Stimulated activated naive CD8-positive, alpha-beta T cell treated with anti-CD3 and anti-CD28 coated beads, Interleukin-15, amount 100 ng/mL, for 72 hours (primary cell): ENCODE data around the gene EREG.
A peak's percentile ranks its signal among the peaks of the same experiment; 100 is the strongest.
"Not testable (repeated sequence)": the region's sequence is repeated elsewhere in the genome, so short reads cannot be mapped to it uniquely, and the experiment has no call there.

Experiments
- ATAC-seq: fragments of 150-1000 bp; cut with Tn5 transposase; 2 replicates; pipeline ENCODE4 v1.10.0; 2021; ENCODE audit warnings: mild to moderate bottlenecking, moderate library complexity
- DNase-seq, 2 donors: peaks; one replicate each; pipeline ENCODE4 v3.0.0; 2021 to 2022
- H3K27ac Mint-ChIP-seq, 2 donors: one replicate each; pipeline ENCODE4 v1.8.0; 2022; ENCODE audit warnings: mild to moderate bottlenecking in 2 of 2, mixed read lengths in 2 of 2, moderate library complexity in 2 of 2
- H3K27me3 Mint-ChIP-seq: one replicate; pipeline ENCODE4 v1.8.0; 2022; ENCODE audit warnings: mixed read lengths
- H3K4me1 Mint-ChIP-seq: one replicate; pipeline ENCODE4 v1.8.0; 2022; ENCODE audit warnings: mild to moderate bottlenecking, mixed read lengths
- H3K4me3 Mint-ChIP-seq, 2 donors: one replicate each; pipeline ENCODE4 v1.8.0; 2022; ENCODE audit warnings: mild to moderate bottlenecking in 2 of 2, mixed read lengths in 2 of 2, moderate library complexity in 1 of 2
- H3K9me3 Mint-ChIP-seq, 2 donors: one replicate each; pipeline ENCODE4 v1.8.0; 2022; ENCODE audit warnings: mixed read lengths in 2 of 2

Gene EREG

DNA sequence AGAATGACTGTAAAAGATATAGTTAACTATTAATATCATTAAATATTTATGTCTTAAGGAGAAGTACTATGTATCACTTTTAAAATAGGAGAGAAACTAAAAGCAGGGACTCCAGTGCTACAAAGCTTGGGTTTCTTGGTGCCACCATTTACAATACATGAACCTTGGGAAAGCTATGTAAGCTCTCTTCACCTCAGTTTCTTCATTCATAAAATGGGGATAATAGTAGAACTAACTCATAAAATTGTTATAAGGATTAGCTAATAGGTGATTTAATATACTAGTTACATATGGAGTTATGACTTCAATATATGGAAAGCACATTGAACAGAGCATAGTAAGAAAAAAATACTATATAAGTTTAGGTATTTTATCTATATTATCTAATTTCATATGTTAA, 33.0 kb upstream of the EREG start:
- Mint-ChIP-seq H3K27me3 (peaks cover 30% of the 10 kb centered on the region), H3K4me1 (no peaks in the 10 kb centered on the region), H3K27ac (no peak overlapping the region), H3K4me3 (no peak overlapping the region), H3K9me3 (no peaks in the 10 kb centered on the region)
- ATAC-seq (no peak), DNase-seq (no peak)

DNA sequence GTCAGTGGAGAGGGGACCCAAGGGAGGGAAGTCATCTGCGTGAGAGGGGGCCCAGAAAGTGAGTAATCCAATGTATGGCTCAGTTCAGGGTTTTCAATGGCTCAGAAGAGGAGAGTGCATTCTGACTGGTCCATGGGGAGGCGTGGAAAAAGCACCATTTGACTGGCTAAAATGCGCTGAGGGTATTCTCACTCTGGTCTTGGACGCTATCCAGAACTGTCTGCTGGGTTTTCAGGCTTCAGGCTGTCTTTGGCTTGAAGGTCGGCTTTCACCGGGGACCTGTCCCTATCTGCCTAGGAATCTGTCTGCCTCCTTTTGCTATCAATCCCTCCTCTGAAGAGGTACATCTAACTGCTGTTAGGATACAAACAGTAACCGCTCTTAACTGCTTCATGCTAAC, 30.3 kb upstream of the EREG start:
- Mint-ChIP-seq H3K9me3 (no peaks in the 10 kb centered on the region), H3K27me3 (peaks cover 16% of the 10 kb centered on the region), H3K4me1 (no peaks in the 10 kb centered on the region), H3K27ac (no peak overlapping the region), H3K4me3 (no peak overlapping the region)
- no peak for DNase-seq
- no peak for ATAC-seq

DNA sequence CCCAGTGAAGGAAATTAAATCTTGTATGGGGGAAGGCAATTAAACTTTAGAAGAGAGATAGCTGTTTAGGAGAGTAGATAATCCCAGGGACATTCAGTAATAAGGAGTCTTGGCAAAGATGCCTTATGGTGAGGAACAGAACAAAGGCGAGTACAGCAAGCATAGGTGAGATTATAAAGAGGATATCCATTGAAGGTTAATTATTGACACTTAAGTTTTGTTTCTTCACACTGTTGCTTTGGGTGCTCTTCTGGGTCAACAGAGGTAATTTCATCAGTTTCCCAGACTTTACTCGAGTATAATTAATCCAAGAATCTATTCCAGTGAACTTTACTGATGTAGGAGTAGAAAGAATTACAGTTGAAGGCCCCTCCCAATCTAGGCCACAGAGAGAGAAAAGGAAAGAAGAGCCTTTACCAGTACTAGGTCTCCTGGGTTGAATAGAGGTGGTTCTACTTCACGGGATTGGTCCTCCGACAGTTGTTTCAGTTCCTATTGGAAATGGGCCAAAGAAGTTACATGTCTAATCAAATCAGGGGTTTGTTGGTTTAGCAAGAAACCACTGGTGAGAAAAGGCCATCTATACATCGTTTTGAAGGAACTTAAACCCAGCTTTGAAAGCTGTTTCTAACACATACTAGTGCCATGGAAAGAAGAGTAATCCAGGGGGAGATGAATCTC, 29.5 kb upstream of the EREG start:
- no peaks in the 10 kb centered on the region for H3K4me1 Mint-ChIP-seq
- no peak overlapping the region for H3K4me3 Mint-ChIP-seq
- no peak for ATAC-seq
- DNase-seq = no peak
- peaks cover 16% of the 10 kb centered on the region for H3K27me3 Mint-ChIP-seq
- no peaks in the 10 kb centered on the region for H3K9me3 Mint-ChIP-seq
- no peak overlapping the region for H3K27ac Mint-ChIP-seq

DNA sequence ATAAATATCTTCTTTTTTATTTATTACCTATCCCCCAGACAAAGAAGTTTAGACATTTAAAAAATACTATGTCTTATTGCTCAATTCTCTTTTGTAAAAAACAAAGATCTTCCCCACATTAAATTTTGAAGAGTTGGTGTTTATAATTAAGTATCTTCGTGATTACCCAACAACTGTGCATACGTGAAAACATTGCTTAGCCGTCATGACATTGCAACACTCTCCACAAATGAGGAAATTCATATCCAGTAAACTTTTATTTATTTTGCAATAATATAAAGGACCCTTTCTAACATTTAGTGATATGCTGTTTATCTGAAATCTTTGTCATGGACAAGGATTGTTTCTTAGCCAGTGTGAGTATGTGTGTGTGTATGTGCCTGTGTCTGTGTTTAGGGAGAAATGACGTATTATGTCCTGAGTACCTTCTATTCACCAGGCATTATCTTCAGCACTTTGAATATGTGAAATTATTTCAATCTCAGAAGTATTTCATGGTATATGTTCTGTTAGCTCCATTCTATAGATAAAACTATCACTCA, 26.1 kb upstream of the EREG start:
- Mint-ChIP-seq H3K4me3 (no peak overlapping the region), H3K27ac (no peak overlapping the region), H3K9me3 (peaks cover 0 to 11% of the 10 kb centered on the region in 2 donors), H3K27me3 (peaks cover 5% of the 10 kb centered on the region), H3K4me1 (no peaks in the 10 kb centered on the region)
- DNase-seq (no peak), ATAC-seq (no peak)

DNA sequence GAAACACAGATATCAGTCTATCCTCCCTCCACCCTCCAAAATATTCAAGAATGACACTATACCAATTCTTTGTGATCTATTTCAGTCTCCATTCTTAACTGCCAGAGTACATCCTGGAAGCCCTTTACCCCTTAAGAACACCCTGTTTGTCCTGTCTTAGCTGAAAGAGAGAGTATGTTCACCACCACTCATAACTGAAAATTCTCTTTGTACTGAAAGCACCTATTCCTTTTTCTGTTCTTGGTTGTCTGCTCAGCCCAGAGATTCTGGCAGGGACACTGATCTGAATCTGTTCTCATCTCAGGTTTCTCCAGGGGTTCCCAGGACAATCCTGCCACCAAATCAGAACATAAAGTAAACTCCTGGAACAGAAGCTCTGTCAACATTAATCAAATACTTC, 25.4 kb upstream of the EREG start:
- ATAC-seq = no peak
- Mint-ChIP-seq H3K4me1 (no peaks in the 10 kb centered on the region), H3K27ac (no peak overlapping the region), H3K4me3 (no peak overlapping the region), H3K9me3 (peaks cover 5 to 17% of the 10 kb centered on the region in 2 donors), H3K27me3 (peaks cover under 1% of the 10 kb centered on the region)
- DNase-seq = no peak

DNA sequence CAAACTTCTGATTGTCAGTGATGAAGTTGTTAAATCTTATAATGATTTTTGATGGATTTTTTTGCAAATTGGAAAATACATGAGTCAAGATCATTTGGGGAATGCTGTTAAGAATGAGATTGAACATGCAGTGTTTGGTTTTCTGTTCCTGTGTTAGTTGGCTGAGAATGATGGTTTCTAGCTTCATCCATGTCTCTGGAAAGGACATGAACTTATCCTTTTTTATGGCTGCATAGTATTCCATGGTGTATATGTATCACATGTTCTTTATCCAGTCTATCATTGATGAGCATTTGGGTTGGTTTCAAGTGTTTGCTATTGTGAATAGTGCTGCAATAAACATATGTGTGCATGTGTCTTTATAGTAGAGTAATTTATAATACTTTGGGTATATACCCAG, 24.5 kb upstream of the EREG start:
- not testable (repeated sequence) for H3K4me1 Mint-ChIP-seq, H3K27me3 Mint-ChIP-seq, ATAC-seq, H3K27ac Mint-ChIP-seq, H3K4me3 Mint-ChIP-seq, DNase-seq
- peaks cover 13 to 21% of the 10 kb centered on the region in 2 donors for H3K9me3 Mint-ChIP-seq

DNA sequence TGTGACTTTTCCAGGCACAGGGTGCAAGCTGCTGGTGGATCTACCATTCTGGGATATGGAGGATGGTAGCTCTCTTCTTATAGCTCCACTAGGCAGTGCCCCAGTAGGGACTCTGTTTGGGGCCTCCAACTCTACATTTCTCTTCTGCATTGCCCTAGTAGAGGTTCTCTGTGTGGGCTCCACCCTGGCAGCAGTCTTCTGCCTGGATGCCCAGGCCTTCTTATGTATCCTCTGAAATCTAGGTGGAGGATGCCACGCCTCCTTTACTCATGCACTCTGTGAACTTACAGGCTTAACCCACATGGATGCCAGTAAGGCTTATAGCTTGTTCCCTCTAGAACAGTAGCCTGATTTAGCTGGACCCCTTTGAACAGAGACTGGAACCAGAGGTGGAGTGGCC, 20.9 kb upstream of the EREG start:
- Mint-ChIP-seq H3K4me1 (no peaks in the 10 kb centered on the region), H3K27me3 (peaks cover 7% of the 10 kb centered on the region), H3K27ac (no peak overlapping the region), H3K9me3 (peaks cover 14 to 21% of the 10 kb centered on the region in 2 donors), H3K4me3 (no peak overlapping the region)
- DNase-seq (no peak), ATAC-seq (no peak)

DNA sequence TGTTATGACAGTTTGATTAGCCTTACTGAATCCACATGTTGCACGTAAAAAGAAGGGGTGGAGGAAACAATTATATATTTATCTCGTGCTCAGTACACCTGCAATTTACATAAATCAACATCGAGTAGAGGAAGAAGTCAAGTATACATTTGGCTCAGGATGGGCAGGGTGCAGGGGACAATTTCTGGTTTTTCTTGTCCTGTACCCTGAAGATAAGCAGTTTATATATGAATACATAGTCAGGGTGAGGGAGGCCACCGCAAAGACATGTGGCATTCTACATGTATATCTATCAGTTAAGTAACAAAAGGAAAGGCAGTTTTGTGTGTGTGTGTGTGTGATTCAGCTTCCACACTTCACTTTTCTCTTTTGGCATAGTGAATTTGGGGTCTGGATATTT, 11.1 kb upstream of the EREG start:
- ATAC-seq (no peak), DNase-seq (no peak)
- Mint-ChIP-seq H3K9me3 (no peaks in the 10 kb centered on the region), H3K27ac (no peak overlapping the region), H3K4me3 (no peak overlapping the region), H3K4me1 (no peaks in the 10 kb centered on the region), H3K27me3 (peaks cover 8% of the 10 kb centered on the region)

DNA sequence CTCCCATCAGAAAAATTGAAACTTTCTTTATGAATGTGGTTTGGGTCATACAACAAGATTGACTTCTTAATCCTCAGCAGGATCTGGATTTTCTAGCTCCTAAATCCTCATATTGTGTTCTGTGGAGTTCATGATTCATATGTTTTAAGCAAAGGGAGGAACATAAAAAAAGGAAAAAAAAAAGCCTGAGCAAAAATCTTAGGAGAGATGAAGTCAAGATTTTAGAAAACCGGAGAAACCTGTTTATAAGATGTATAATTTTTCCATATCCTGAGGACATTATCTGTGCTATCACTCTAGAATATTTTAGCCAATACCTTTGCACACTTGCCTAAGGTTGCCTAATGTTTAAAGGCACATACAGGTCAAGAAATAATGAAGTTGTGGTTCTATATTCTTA, 7.0 kb upstream of the EREG start:
- Mint-ChIP-seq H3K4me3 (no peak overlapping the region), H3K4me1 (no peaks in the 10 kb centered on the region), H3K27me3 (peaks cover 15% of the 10 kb centered on the region), H3K27ac (no peak overlapping the region), H3K9me3 (no peaks in the 10 kb centered on the region)
- ATAC-seq = no peak
- DNase-seq = no peak

DNA sequence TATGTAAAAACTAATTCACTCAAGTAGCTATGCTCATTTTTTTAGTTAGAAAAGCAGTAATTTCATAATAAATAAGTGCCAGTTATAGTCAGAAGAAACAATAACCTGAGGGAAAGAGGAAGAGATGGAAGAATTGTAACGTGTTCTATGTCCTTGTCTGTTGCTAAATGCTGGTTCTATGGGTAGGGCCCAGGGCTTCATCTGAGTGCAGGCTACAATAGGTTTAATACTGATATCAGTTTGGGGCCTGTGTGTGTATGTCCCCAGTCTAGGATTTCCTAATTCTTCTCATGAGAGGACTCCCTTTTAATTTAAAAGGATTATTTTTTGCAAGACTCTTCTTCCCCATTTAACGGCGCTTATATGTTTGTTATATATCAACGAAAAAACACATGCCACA, 3.3 kb upstream of the EREG start:
- Mint-ChIP-seq H3K27me3 (peaks cover 42% of the 10 kb centered on the region), H3K27ac (no peak overlapping the region), H3K4me1 (peaks cover 15% of the 10 kb centered on the region), H3K4me3 (no peak overlapping the region), H3K9me3 (no peaks in the 10 kb centered on the region)
- ATAC-seq (no peak), DNase-seq (no peak)

DNA sequence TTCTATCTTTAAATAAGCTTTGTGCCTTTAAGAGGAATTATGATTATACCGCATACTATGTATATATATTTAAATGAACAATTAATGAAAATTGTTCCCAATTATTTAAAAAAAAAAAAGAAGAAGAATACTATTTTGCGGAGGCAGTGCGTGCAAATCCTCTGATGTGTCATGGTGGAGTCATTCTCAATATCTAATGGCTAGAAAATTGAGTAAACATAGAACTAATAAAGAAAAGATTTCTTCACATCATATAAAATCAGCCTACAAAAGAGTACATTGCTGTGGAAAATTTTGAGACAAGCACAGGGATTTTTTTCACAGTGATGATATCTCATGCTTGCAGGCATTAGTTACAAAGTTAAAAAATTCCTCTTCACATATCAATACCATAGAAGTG, 2.6 kb upstream of the EREG start:
- Mint-ChIP-seq H3K4me3 (no peak overlapping the region), H3K27ac (no peak overlapping the region), H3K27me3 (peaks cover 48% of the 10 kb centered on the region), H3K9me3 (no peaks in the 10 kb centered on the region), H3K4me1 (peaks cover 15% of the 10 kb centered on the region)
- no peak for ATAC-seq
- DNase-seq = no peak

DNA sequence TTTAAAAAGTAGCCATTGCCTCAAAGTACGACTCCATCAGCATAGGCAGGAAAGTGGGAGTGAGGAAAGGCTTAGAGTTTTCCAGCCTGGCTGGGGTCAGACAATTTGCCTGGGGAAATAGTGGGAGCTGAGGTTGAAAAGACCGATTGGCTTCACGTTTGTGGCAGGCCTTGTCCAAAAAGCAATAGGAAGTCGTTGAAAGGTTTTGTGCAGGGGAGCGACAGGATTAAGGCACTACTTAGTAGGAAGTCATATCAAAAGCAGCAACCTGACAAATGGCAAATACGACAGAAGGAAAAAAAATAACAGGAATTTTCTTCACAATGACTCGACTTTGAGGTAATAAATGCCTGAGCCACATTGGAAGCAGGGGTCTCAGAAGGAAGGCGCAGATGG, 691 bp upstream of the EREG start:
- Mint-ChIP-seq H3K4me1 (peaks cover 15% of the 10 kb centered on the region), H3K27ac (no peak overlapping the region), H3K9me3 (no peaks in the 10 kb centered on the region), H3K27me3 (peaks cover 53% of the 10 kb centered on the region), H3K4me3 (peak overlapping the region; percentile 81 to 83)
- ATAC-seq (no peak), DNase-seq (no peak)

DNA sequence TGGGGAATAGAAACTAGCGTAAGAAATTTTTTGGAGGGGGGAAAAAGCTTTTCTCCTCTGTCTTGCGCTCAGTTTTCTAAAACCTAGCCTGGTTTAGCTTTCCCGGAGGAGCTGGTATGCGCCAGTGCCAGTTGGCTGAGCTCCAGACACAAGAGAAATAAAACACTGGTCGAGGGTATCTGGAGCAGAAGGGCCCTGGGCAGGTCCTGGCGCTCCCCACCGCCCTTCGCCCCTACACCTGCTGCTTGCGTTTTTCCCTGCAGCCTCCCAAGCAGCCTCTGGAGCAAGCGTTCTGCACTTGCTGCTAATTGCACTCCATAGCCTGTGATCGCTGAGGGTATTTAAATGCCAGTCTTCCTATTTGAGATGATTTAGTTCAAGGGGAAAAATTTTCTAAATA, 816 bp downstream of the EREG start:
- Mint-ChIP-seq H3K4me1 (peaks cover 15% of the 10 kb centered on the region), H3K4me3 (no peak overlapping the region), H3K27ac (no peak overlapping the region), H3K9me3 (no peaks in the 10 kb centered on the region), H3K27me3 (peaks cover 53% of the 10 kb centered on the region)
- ATAC-seq = no peak
- no peak for DNase-seq

DNA sequence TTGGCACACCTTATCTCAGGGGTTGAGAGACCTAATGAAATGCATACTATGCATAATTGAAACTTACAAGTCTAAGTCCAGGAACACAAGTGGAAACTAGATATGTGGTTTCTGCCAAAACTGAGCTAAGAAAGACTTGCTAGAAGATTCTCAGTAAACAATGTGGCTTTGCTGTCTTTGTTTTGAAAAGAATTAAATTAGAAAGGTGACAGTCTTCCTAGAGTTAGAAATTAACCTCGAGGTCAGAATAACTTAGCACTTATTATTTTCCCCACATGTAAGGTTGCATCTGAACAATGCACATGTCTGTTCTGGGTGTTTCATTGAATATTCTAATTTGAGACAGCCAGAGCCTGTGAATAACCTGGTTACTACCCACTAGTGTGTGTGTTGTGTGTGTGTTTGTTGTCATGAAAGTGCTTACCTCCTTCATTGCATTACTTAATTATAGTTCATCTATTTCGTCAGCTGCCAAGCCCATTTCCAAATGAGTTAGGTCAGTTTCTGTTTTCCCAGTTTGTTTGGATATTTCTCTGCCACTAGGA, 1.5 kb downstream of the EREG start:
- Mint-ChIP-seq H3K4me3 (no peak overlapping the region), H3K27me3 (peaks cover 58% of the 10 kb centered on the region), H3K27ac (no peak overlapping the region), H3K4me1 (peaks cover 15% of the 10 kb centered on the region), H3K9me3 (no peaks in the 10 kb centered on the region)
- no peak for DNase-seq
- no peak for ATAC-seq

DNA sequence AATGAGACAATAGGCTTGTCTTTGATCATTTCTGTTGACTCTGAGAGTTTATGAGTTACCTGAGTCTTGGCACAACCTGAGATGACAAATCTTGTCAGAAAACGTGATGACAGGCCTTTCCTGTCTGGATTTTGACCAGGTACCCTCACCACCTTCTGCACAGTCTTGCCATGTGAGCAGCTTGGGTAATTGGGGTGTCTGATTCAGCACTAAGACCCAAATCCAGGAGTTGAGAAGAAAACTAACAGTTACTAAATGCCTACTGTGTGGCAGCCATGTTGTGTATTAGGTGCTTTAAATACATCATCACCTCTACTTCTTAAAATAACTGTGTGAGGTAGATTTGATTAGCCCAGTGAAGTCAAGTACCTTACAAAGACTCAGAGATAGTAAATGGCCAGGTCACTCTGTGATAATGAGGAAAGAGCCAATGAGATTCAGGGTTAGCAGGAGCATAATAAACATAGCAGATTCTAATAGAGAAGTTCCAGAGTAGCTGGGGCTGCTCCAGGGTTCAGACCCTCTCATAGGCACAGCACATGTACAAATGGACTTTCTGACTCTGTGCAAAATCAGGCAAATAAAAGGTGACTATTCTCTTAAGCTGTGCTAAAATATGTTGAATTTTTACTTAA, 2.8 kb downstream of the EREG start:
- Mint-ChIP-seq H3K27ac (peak overlapping the region in 1 of 2 donors; percentile 85), H3K9me3 (no peaks in the 10 kb centered on the region), H3K4me1 (peaks cover 15% of the 10 kb centered on the region), H3K4me3 (no peak overlapping the region), H3K27me3 (peaks cover 60% of the 10 kb centered on the region)
- ATAC-seq = no peak
- no peak for DNase-seq

DNA sequence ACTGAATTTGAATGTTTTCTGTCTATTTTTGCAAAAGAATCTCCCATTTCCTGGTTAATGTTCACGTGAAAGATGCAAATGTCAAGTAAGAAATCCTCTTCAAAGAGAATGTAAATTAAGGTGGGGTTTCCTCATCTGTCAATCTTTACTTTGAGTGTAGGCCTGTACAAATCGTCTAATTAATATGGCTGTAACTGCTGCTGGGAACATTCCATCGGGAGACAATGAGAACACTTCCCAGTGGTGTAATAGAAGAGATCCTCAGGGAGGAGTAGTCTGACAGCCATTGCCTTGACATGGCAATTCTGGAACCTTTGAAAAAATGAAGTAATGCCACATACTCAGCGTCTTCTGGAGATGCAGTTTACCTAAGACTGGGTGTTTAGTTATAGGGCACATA, 3.7 kb downstream of the EREG start:
- ATAC-seq (no peak), DNase-seq (no peak)
- H3K4me1 Mint-ChIP-seq = peaks cover 15% of the 10 kb centered on the region
- H3K27me3 Mint-ChIP-seq = peaks cover 51% of the 10 kb centered on the region
- no peak overlapping the region for H3K27ac Mint-ChIP-seq
- H3K9me3 Mint-ChIP-seq = no peaks in the 10 kb centered on the region
- no peak overlapping the region for H3K4me3 Mint-ChIP-seq
